HCT116 (cell line): ENCODE data around the gene AKAP13. TPM values are rescaled to one million over a fixed set of nuclear protein-coding genes. Genes with fewer than 3 reads are reported as not detected.

Experiments used
- ATAC-seq: fragments of 200-7000 bp; cut with Tn5 transposase; 2 replicates; pipeline ENCODE4 v1.9.1; 2020; ENCODE audit warnings: mild to moderate bottlenecking, moderate library complexity
- BruUV-seq: library from RNA; stranded (reverse); fragments of 400-500 nt; replicated peaks from 2 replicates; lab custom pipeline; 2021; lab: Mats Ljungman, UMichigan
- CTCF ChIA-PET: fragments of 300-600 bp; sonication (Branson Sonifier 250); formaldehyde crosslinking; loops from one replicate; lab custom pipeline; 2021; ENCODE audit warnings: antibody characterized with exemption; lab: Charles Lee
- POLR2A ChIA-PET: fragments of 300-600, 350-600 bp; sonication (Branson Sonifier 250); formaldehyde crosslinking; loops from one replicate; lab custom pipeline; 2021; ENCODE audit warnings: antibody characterized with exemption; lab: Charles Lee
- RAD21 ChIA-PET, 2 experiments: fragments of 300-600 bp; sonication (Branson Sonifier 250); formaldehyde crosslinking; loops; one replicate each; lab custom pipeline; 2023; ENCODE audit warnings: low total read pairs in 2 of 2; ENCODE audit not compliant: uncharacterized antibody in 2 of 2, unreplicated experiment in 2 of 2, low non-redundant PET in 1 of 2; lab: Charles Lee
- DNase-seq: peaks from one replicate; pipeline ENCODE4 v3.0.0-alpha.2; 2010; ENCODE audit warnings: low read depth, low spot score
- H2AFZ ChIP-seq: fragments of 200-600 bp; shearing (Covaris generic), sonication (generic); 2 replicates; pipeline ENCODE4 v1.6.1; 2017; ENCODE audit warnings: low read depth, mixed run types, mixed read lengths, antibody characterized with exemption, low read length; ENCODE audit not compliant: poor library complexity, severe bottlenecking
- H3K27ac ChIP-seq: 2 replicates; pipeline ENCODE4 v1.5.1; 2012; ENCODE audit warnings: low read depth, low read length
- H3K27me3 ChIP-seq: fragments of 200-600 bp; sonication (generic); 2 replicates; pipeline ENCODE4 v1.6.1; 2016; ENCODE audit warnings: mixed run types, low read length, mixed read lengths; ENCODE audit not compliant: insufficient read depth
- H3K36me3 ChIP-seq, 2 experiments: fragments of 200-500 bp in 1 of 2; fragments of 200-600 bp in 1 of 2; sonication (Bioruptor generic) in 1 of 2; sonication (generic) in 1 of 2; 2 replicates each; pipeline versions ENCODE4 v1.5.1 to v1.6.1; 2014 to 2016; ENCODE audit warnings: low read length in 2 of 2, inconsistent platforms in 1 of 2, mixed read lengths in 1 of 2, mixed run types in 1 of 2; ENCODE audit not compliant: insufficient read depth in 2 of 2, control insufficient read depth in 1 of 2
- H3K4me1 ChIP-seq, 2 experiments: fragments of 200-600 bp in 1 of 2; sonication (generic) in 1 of 2; 2 replicates each; pipeline versions ENCODE4 v1.5.1 to v1.6.1; 2012 to 2017; ENCODE audit warnings: low read length in 2 of 2, inconsistent platforms in 1 of 2, mild to moderate bottlenecking in 1 of 2, mixed read lengths in 1 of 2, mixed run types in 1 of 2, moderate library complexity in 1 of 2; ENCODE audit not compliant: insufficient read depth in 2 of 2, control insufficient read depth in 1 of 2
- H3K4me2 ChIP-seq: fragments of 200-600 bp; sonication (generic); 2 replicates; pipeline ENCODE4 v1.6.1; 2017; ENCODE audit warnings: mixed run types, low read length, mixed read lengths
- H3K4me3 ChIP-seq, 2 experiments: fragments of 200-600 bp in 1 of 2; sonication (generic) in 1 of 2; replicated peaks in 1 of 2; 2 replicates each; pipeline ENCODE4 v1.5.1; 2011 to 2016; ENCODE audit warnings: low read length in 2 of 2, control low read depth in 1 of 2, low read depth in 1 of 2, mild to moderate bottlenecking in 1 of 2, mixed read lengths in 1 of 2, mixed run types in 1 of 2
- H3K79me2 ChIP-seq: fragments of 200-600 bp; sonication (generic); 2 replicates; pipeline ENCODE4 v1.6.1; 2017; ENCODE audit warnings: mild to moderate bottlenecking, mixed run types, low read length, moderate library complexity, mixed read lengths; ENCODE audit not compliant: insufficient read depth
- H3K9ac ChIP-seq: fragments of 200-600 bp; sonication (generic); 2 replicates; pipeline ENCODE4 v1.6.1; 2016; ENCODE audit warnings: low read length, mixed read lengths
- H3K9me2 ChIP-seq: fragments of 200-600 bp; sonication (generic), shearing (Covaris generic); 2 replicates; pipeline ENCODE4 v1.6.1; 2017; ENCODE audit warnings: mixed run types, mild to moderate bottlenecking, moderate library complexity; ENCODE audit not compliant: insufficient read depth
- H3K9me3 ChIP-seq, 2 experiments: fragments of 200-500 bp in 1 of 2; fragments of 200-600 bp in 1 of 2; sonication (Bioruptor generic) in 1 of 2; sonication (generic) in 1 of 2; 2 replicates each; pipeline ENCODE4 v1.6.1; 2014 to 2017; ENCODE audit warnings: low read length in 2 of 2, mixed read lengths in 2 of 2, inconsistent platforms in 1 of 2, low read depth in 1 of 2, mild to moderate bottlenecking in 1 of 2, mixed run types in 1 of 2, moderate library complexity in 1 of 2; ENCODE audit not compliant: control insufficient read depth in 1 of 2, insufficient read depth in 1 of 2
- H4K20me1 ChIP-seq: fragments of 200-600 bp; sonication (generic), shearing (Covaris generic); 2 replicates; pipeline ENCODE4 v1.6.1; 2017; ENCODE audit warnings: mixed run types, mild to moderate bottlenecking, moderate library complexity; ENCODE audit not compliant: insufficient read depth
- ATF3 ChIP-seq: IDR thresholded peaks from 2 replicates; pipeline ENCODE4 v1.6.1; 2012
- CEBPB ChIP-seq: IDR thresholded peaks from 2 replicates; pipeline ENCODE4 v1.6.1; 2012; ENCODE audit warnings: low read depth
- ELF1 ChIP-seq: IDR thresholded peaks from 2 replicates; pipeline ENCODE4 v1.6.1; 2012; ENCODE audit warnings: low read depth, borderline replicate concordance
- POLR2A ChIP-seq: IDR thresholded peaks from 2 replicates; pipeline ENCODE4 v1.7.0; 2011; ENCODE audit warnings: borderline replicate concordance; ENCODE audit not compliant: insufficient read depth, insufficient read length; ENCODE audit errors: extremely low read depth
- REST ChIP-seq: IDR thresholded peaks from 2 replicates; pipeline ENCODE4 v1.6.1; 2012; ENCODE audit warnings: low read depth
- SIN3A ChIP-seq: IDR thresholded peaks from 2 replicates; pipeline ENCODE4 v1.6.1; 2012; ENCODE audit warnings: low read depth
- SP1 ChIP-seq: IDR thresholded peaks from 2 replicates; pipeline ENCODE4 v1.6.1; 2012; ENCODE audit warnings: low read depth
- intact Hi-C: fragments of 100-400 bp; cut with micrococcal nuclease; formaldehyde crosslinking; loops from 2 replicates; pipeline ENCODE4 v1.10.0; 2022
- total RNA-seq: library from RNA; stranded (reverse); gene quantifications from one replicate; pipeline ENCODE4 v1.2.1, GENCODE V29; 2021; ENCODE audit not compliant: unreplicated experiment

Gene AKAP13
- total RNA-seq, 1 experiment from 2014 or later = 43.1 TPM

- TF ChIP-seq REST = no peak
- TF ChIP-seq CEBPB = no peak
- TF ChIP-seq ATF3 = no peak
- TF ChIP-seq SIN3A = no peak
- no peak for TF ChIP-seq POLR2A
Observed at GRCh38 chr15:85742186-85742821, 361.9 kb downstream of the AKAP13 start (continued).

- H3K27me3 ChIP-seq = no peaks in the 10 kb centered on the region
- no peak overlapping the region for H3K27ac ChIP-seq
- no peaks in the 10 kb centered on the region for H4K20me1 ChIP-seq
- ChIA-PET CTCF (interaction anchor here (2.3 kb wide), 1 partner anchor 14 kb away, joined by 6 read pairs; no protein-coding TSS in a partner anchor), RAD21 (no interaction called here), POLR2A (no interaction called here)
- H3K4me1 ChIP-seq = no peaks in the 10 kb centered on the region
- H3K9me2 ChIP-seq = no peaks in the 10 kb centered on the region
- ATAC-seq = no peak
- no TSS peak for BruUV-seq
- H3K9ac ChIP-seq = no peak overlapping the region
- H3K79me2 ChIP-seq = no peaks in the 10 kb centered on the region
- peaks cover 0 to 17% of the 10 kb centered on the region in 2 experiments; a peak in 2 of 4 replicates for H3K36me3 ChIP-seq
- no peak overlapping the region for H3K4me2 ChIP-seq
- no peaks in the 10 kb centered on the region for H3K9me3 ChIP-seq
- no peak for DNase-seq
- TF ChIP-seq SP1 (no peak), ELF1 (no peak)
- H3K4me3 ChIP-seq = no peak overlapping the region
- no peak overlapping the region for H2AFZ ChIP-seq
- intact Hi-C loops = no loop called here
Observed at GRCh38 chr15:85743392-85744055, 363.1 kb downstream of the AKAP13 start.
